BJ (cell line): ENCODE data around the gene KIF6. TPM values are rescaled to one million over a fixed set of nuclear protein-coding genes. Genes with fewer than 3 reads are reported as not detected.
"Not testable (repeated sequence)": the region's sequence is repeated elsewhere in the genome, so short reads cannot be mapped to it uniquely, and the experiment has no call there.

ENCODE experiments used
- CTCF ChIA-PET: fragments of 350-600 bp; formaldehyde crosslinking; extraction: SDS; loops from one replicate; lab custom pipeline; 2021; ENCODE audit warnings: antibody characterized with exemption, inconsistent platforms; lab: Yijun Ruan, JAX
- POLR2A ChIA-PET: fragments of 300-600 bp; sonication (Branson Sonifier 250); formaldehyde crosslinking; extraction: SDS; loops from one replicate; lab custom pipeline; 2021; ENCODE audit warnings: antibody characterized with exemption; lab: Charles Lee
- DNase-seq: peaks from one replicate; pipeline ENCODE4 v3.0.0-alpha.2; 2011; ENCODE audit warnings: low read depth
- H3K27me3 ChIP-seq: 2 replicates; pipeline ENCODE4 v1.6.0; 2011; ENCODE audit warnings: low read length; ENCODE audit not compliant: control insufficient read depth, insufficient read depth
- H3K36me3 ChIP-seq: 2 replicates; pipeline ENCODE4 v1.5.1; 2011; ENCODE audit warnings: low read length; ENCODE audit not compliant: control insufficient read depth, insufficient read depth
- H3K4me3 ChIP-seq: 2 replicates; pipeline ENCODE4 v1.5.1; 2011; ENCODE audit warnings: low read depth, mild to moderate bottlenecking, control low read depth, low read length
- CTCF ChIP-seq: IDR thresholded peaks from 2 replicates; pipeline ENCODE4 v1.5.1; 2011; ENCODE audit warnings: low read depth, mild to moderate bottlenecking, control low read depth, inconsistent platforms, low read length, moderate library complexity; ENCODE audit not compliant: insufficient read depth
- polyA plus RNA-seq: library from polyadenylated mRNA; depleted of rRNA; stranded (reverse); fragments of >200 nt; gene quantifications from 2 replicates; pipeline ENCODE4 v1.2.3, GENCODE V29; 2011

Gene KIF6
- polyA plus RNA-seq, 1 experiment, result 0.56 TPM

- ChIA-PET POLR2A (no interaction called here), CTCF (no interaction called here)
- H3K4me3 ChIP-seq, result no peak overlapping the region
- no peak for TF ChIP-seq CTCF
- H3K27me3 ChIP-seq, result no peaks in the 10 kb centered on the region
- no peak for DNase-seq
- no peaks in the 10 kb centered on the region for H3K36me3 ChIP-seq
Observed at GRCh38 chr6:39746795-39747194, 21.6 kb upstream of the KIF6 start.

- TF ChIP-seq CTCF, result no peak
- ChIA-PET CTCF (no interaction called here), POLR2A (no interaction called here)
- Histone ChIP-seq H3K36me3 (no peaks in the 10 kb centered on the region), H3K4me3 (no peak overlapping the region), H3K27me3 (no peaks in the 10 kb centered on the region; the same call in 1 of the 2 replicates)
- no peak for DNase-seq
Observed at GRCh38 chr6:39733704-39734103, 8.5 kb upstream of the KIF6 start.

GRCh38 chr6:39731565-39731964 lies 6.4 kb upstream of the KIF6 start:
- DNase-seq, result no peak
- POLR2A ChIA-PET, result no interaction called here
- Histone ChIP-seq H3K36me3 (no peaks in the 10 kb centered on the region), H3K27me3 (no peaks in the 10 kb centered on the region; the same call in 1 of the 2 replicates), H3K4me3 (no peak overlapping the region)
- CTCF ChIA-PET, result interaction anchor here (0.6 to 2.0 kb wide), 2 partner anchors 11 to 346 kb away, joined by 3 to 4 read pairs; no protein-coding TSS in a partner anchor
- no peak for TF ChIP-seq CTCF

GRCh38 chr6:39729945-39730344 lies 4.7 kb upstream of the KIF6 start:
- ChIA-PET POLR2A (no interaction called here), CTCF (no interaction called here)
- Histone ChIP-seq H3K4me3 (no peak overlapping the region), H3K36me3 (no peaks in the 10 kb centered on the region), H3K27me3 (no peaks in the 10 kb centered on the region; the same call in 1 of the 2 replicates)
- TF ChIP-seq CTCF, result no peak
- no peak for DNase-seq

- POLR2A ChIA-PET, result no interaction called here
- CTCF ChIA-PET, result interaction anchor here (0.5 to 0.7 kb wide), 2 partner anchors 14 to 107 kb away, joined by 3 to 5 read pairs; no protein-coding TSS in a partner anchor
Observed at GRCh38 chr6:39725632-39725997, 407 bp upstream of the KIF6 start.

GRCh38 chr6:39723350-39723749 lies 1.9 kb downstream of the KIF6 start:
- DNase-seq, POLR2A ChIA-PET, H3K4me3 ChIP-seq, H3K27me3 ChIP-seq, H3K36me3 ChIP-seq: not testable (repeated sequence)
- CTCF ChIA-PET, result interaction anchor here (1.1 to 1.3 kb wide), 2 partner anchors 11 to 362 kb away, joined by 3 to 6 read pairs; no protein-coding TSS in a partner anchor

More at GRCh38 chr6:39725632-39725997, 407 bp upstream of the KIF6 start:
- no peak for TF ChIP-seq CTCF
- DNase-seq, result no peak
- H3K27me3 ChIP-seq, result no peaks in the 10 kb centered on the region
- H3K36me3 ChIP-seq, result no peaks in the 10 kb centered on the region
- H3K4me3 ChIP-seq, result peak overlapping the region; percentile 90; the same call in 1 of the 2 replicates
